CD4-positive, alpha-beta memory T cell (primary cell): Measurements from ENCODE around the gene IQGAP2. TPM values are rescaled to one million over a fixed set of nuclear protein-coding genes. Genes with fewer than 3 reads are reported as not detected.

Source experiments
- CTCF ChIA-PET: fragments of 350-600 bp; sonication (Branson Sonifier 250); formaldehyde crosslinking; loops from one replicate; lab custom pipeline; 2021; ENCODE audit warnings: inconsistent platforms; ENCODE audit not compliant: partially characterized antibody; lab: Charles Lee
- POLR2A ChIA-PET: fragments of 350-600 bp; sonication (Branson Sonifier 250); formaldehyde crosslinking; loops from one replicate; lab custom pipeline; 2021; ENCODE audit not compliant: partially characterized antibody; lab: Charles Lee
- DNase-seq, 5 donors: peaks; one replicate each; pipeline versions ENCODE4 v3.0.0 to v3.0.0-alpha.2; 2020 to 2022; ENCODE audit warnings: mixed read lengths in 1 of 5
- H3K27ac ChIP-seq: one replicate; pipeline ENCODE4 v1.7.0; 2013; ENCODE audit warnings: low read depth, low read length
- H3K27me3 ChIP-seq: 2 replicates; pipeline ENCODE4 v1.7.0; 2013; ENCODE audit warnings: mild to moderate bottlenecking, low read length, moderate library complexity; ENCODE audit not compliant: insufficient read depth
- H3K36me3 ChIP-seq: 2 replicates; pipeline ENCODE4 v1.7.0; 2013; ENCODE audit warnings: mild to moderate bottlenecking, low read length, moderate library complexity; ENCODE audit not compliant: insufficient read depth
- H3K4me1 ChIP-seq: 2 replicates; pipeline ENCODE4 v1.7.0; 2013; ENCODE audit warnings: mild to moderate bottlenecking, low read length, moderate library complexity; ENCODE audit not compliant: insufficient read depth
- H3K4me3 ChIP-seq, 2 donors: one replicate each; pipeline ENCODE4 v1.7.0; 2013; ENCODE audit warnings: low read length in 2 of 2, mild to moderate bottlenecking in 1 of 2
- H3K9me3 ChIP-seq, 2 donors: one replicate each; pipeline ENCODE4 v1.7.0; 2013; ENCODE audit warnings: low read length in 2 of 2, control low read depth in 1 of 2; ENCODE audit not compliant: control insufficient read depth in 1 of 2
- H3K27ac Mint-ChIP-seq, 7 donors: one replicate each; pipeline ENCODE4 v1.8.0; 2020 to 2021; ENCODE audit warnings: mixed read lengths in 7 of 7, mild to moderate bottlenecking in 6 of 7, inconsistent platforms in 3 of 7, moderate library complexity in 3 of 7
- H3K27me3 Mint-ChIP-seq, 2 donors: one replicate each; pipeline ENCODE4 v1.8.0; 2020 to 2021; ENCODE audit warnings: mixed read lengths in 2 of 2
- H3K36me3 Mint-ChIP-seq, 2 donors: one replicate each; pipeline ENCODE4 v1.8.0; 2020 to 2021; ENCODE audit warnings: mixed read lengths in 2 of 2, inconsistent platforms in 1 of 2, mild to moderate bottlenecking in 1 of 2
- H3K4me1 Mint-ChIP-seq, 4 donors: one replicate each; pipeline ENCODE4 v1.8.0; 2020 to 2021; ENCODE audit warnings: mixed read lengths in 4 of 4, mild to moderate bottlenecking in 1 of 4
- H3K4me3 Mint-ChIP-seq, 8 donors: one replicate each; pipeline ENCODE4 v1.8.0; 2020 to 2021; ENCODE audit warnings: mixed read lengths in 8 of 8, mild to moderate bottlenecking in 7 of 8, moderate library complexity in 6 of 8, inconsistent platforms in 3 of 8
- H3K9me3 Mint-ChIP-seq, 8 donors: one replicate each; pipeline ENCODE4 v1.8.0; 2020 to 2021; ENCODE audit warnings: mixed read lengths in 8 of 8, mild to moderate bottlenecking in 5 of 8, inconsistent platforms in 3 of 8, moderate library complexity in 1 of 8
- intact Hi-C: fragments of 100-400 bp; cut with micrococcal nuclease; formaldehyde crosslinking; loops from one replicate; pipeline ENCODE4 v1.15.1; 2023
- polyA plus RNA-seq, 2 donors: library from polyadenylated mRNA; unstranded; fragments of 300-500 nt; fragmentation: Illumina TruSeq; gene quantifications; one replicate each; pipeline ENCODE4 v1.2.3, GENCODE V29; 2021
- total RNA-seq, 2 experiments: library from RNA; stranded (reverse); gene quantifications; one replicate each; pipeline ENCODE4 v1.2.3, GENCODE V29; 2021

Gene IQGAP2
- total and polyA plus RNA-seq, 4 experiments from 2014 or later = 24.7 to 126 (median 98.5) TPM

- no peak overlapping the region for H3K4me3 ChIP-seq
- H3K27me3 ChIP-seq = no peaks in the 10 kb centered on the region
- CTCF ChIA-PET = interaction anchor here (1.3 kb wide), 1 partner anchor 63 kb away, joined by 3 read pairs; no protein-coding TSS in a partner anchor
- H3K36me3 ChIP-seq = no peaks in the 10 kb centered on the region
- Mint-ChIP-seq H3K9me3 (no peaks in the 10 kb centered on the region), H3K27ac (peak overlapping the region in 6 of 7 donors; percentile 3 to 89 (median 16)), H3K4me1 (peaks cover 50 to 85% (median 67%) of the 10 kb centered on the region in 4 donors), H3K4me3 (peak overlapping the region in 2 of 8 donors; percentile 1 to 8), H3K36me3 (peaks cover 2 to 16% of the 10 kb centered on the region in 2 donors), H3K27me3 (no peaks in the 10 kb centered on the region)
- DNase-seq = no peak
- intact Hi-C loops = loop anchor here (5.0 kb wide), 1 partner anchor 42 kb away; no protein-coding TSS in a partner anchor
- H3K27ac ChIP-seq = no peak overlapping the region
- H3K9me3 ChIP-seq = no peaks in the 10 kb centered on the region
- peaks cover 64% of the 10 kb centered on the region for H3K4me1 ChIP-seq
- POLR2A ChIA-PET = no interaction called here
Observed at GRCh38 chr5:76479973-76480667, 77.0 kb downstream of the IQGAP2 start.

- intact Hi-C loops = loop anchor here (5.0 kb wide), 1 partner anchor 39 kb away; no protein-coding TSS in a partner anchor
Observed at GRCh38 chr5:76482984-76483383, 79.9 kb downstream of the IQGAP2 start.

GRCh38 chr5:76483433-76483832 lies 80.3 kb downstream of the IQGAP2 start:
- Histone ChIP-seq H3K36me3 (no peaks in the 10 kb centered on the region), H3K27me3 (no peaks in the 10 kb centered on the region), H3K27ac (no peak overlapping the region), H3K9me3 (no peaks in the 10 kb centered on the region), H3K4me3 (no peak overlapping the region), H3K4me1 (peaks cover 37% of the 10 kb centered on the region)
- Mint-ChIP-seq H3K36me3 (peaks cover 1 to 11% of the 10 kb centered on the region in 2 donors), H3K27me3 (no peaks in the 10 kb centered on the region), H3K4me1 (peaks cover 37 to 79% (median 61%) of the 10 kb centered on the region in 4 donors), H3K27ac (peak overlapping the region in 1 of 7 donors; percentile 37), H3K9me3 (no peaks in the 10 kb centered on the region), H3K4me3 (peak overlapping the region in 1 of 8 donors; percentile 9)
- ChIA-PET POLR2A (interaction anchor here (0.8 kb wide), 1 partner anchor 10 kb away, joined by 3 read pairs; no protein-coding TSS in a partner anchor), CTCF (no interaction called here)
- intact Hi-C loops = loop anchor here (5.0 kb wide), 1 partner anchor 39 kb away; no protein-coding TSS in a partner anchor
- no peak for DNase-seq

More at GRCh38 chr5:76482984-76483383, 79.9 kb downstream of the IQGAP2 start:
- Mint-ChIP-seq H3K9me3 (no peaks in the 10 kb centered on the region), H3K4me1 (peaks cover 36 to 78% (median 60%) of the 10 kb centered on the region in 4 donors), H3K36me3 (peaks cover 0 to 11% of the 10 kb centered on the region in 2 donors), H3K4me3 (no peak overlapping the region), H3K27me3 (no peaks in the 10 kb centered on the region), H3K27ac (peak overlapping the region in 1 of 7 donors; percentile 67)
- DNase-seq = no peak
- CTCF ChIA-PET = no interaction called here
- no peaks in the 10 kb centered on the region for H3K9me3 ChIP-seq
- peaks cover 39% of the 10 kb centered on the region for H3K4me1 ChIP-seq
- no peaks in the 10 kb centered on the region for H3K36me3 ChIP-seq
- no peak overlapping the region for H3K4me3 ChIP-seq
- no peaks in the 10 kb centered on the region for H3K27me3 ChIP-seq
- POLR2A ChIA-PET = no interaction called here
- no peak overlapping the region for H3K27ac ChIP-seq

GRCh38 chr5:76483881-76484280 lies 80.8 kb downstream of the IQGAP2 start:
- DNase-seq = no peak
- no peaks in the 10 kb centered on the region for H3K36me3 ChIP-seq
- H3K4me3 Mint-ChIP-seq = no peak overlapping the region
- peaks cover 3 to 11% of the 10 kb centered on the region in 2 donors for H3K36me3 Mint-ChIP-seq
- CTCF ChIA-PET = no interaction called here
- no peaks in the 10 kb centered on the region for H3K9me3 Mint-ChIP-seq
- H3K4me1 Mint-ChIP-seq = peaks cover 35 to 79% (median 61%) of the 10 kb centered on the region in 4 donors
- POLR2A ChIA-PET = interaction anchor here (0.8 kb wide), 1 partner anchor 10 kb away, joined by 3 read pairs; no protein-coding TSS in a partner anchor
- no peaks in the 10 kb centered on the region for H3K27me3 Mint-ChIP-seq
- H3K9me3 ChIP-seq = no peaks in the 10 kb centered on the region
- intact Hi-C loops = loop anchor here (5.0 kb wide), 1 partner anchor 38 kb away; no protein-coding TSS in a partner anchor
- no peak overlapping the region for H3K4me3 ChIP-seq
- H3K4me1 ChIP-seq = peaks cover 32% of the 10 kb centered on the region
- no peak overlapping the region for H3K27ac ChIP-seq
- no peaks in the 10 kb centered on the region for H3K27me3 ChIP-seq
- peak overlapping the region in 2 of 7 donors; percentile 37 to 42 for H3K27ac Mint-ChIP-seq

- H3K27ac Mint-ChIP-seq = peak overlapping the region in 4 of 7 donors; percentile 10 to 78 (median 58)
- no peak for DNase-seq
Observed at GRCh38 chr5:76485511-76485910, 82.4 kb downstream of the IQGAP2 start.

GRCh38 chr5:76487386-76487785 lies 84.3 kb downstream of the IQGAP2 start:
- Mint-ChIP-seq H3K27me3 (no peaks in the 10 kb centered on the region), H3K4me3 (no peak overlapping the region), H3K9me3 (no peaks in the 10 kb centered on the region), H3K4me1 (peaks cover 47 to 77% (median 62%) of the 10 kb centered on the region in 4 donors), H3K36me3 (peaks cover 7 to 14% of the 10 kb centered on the region in 2 donors), H3K27ac (no peak overlapping the region)
- Histone ChIP-seq H3K4me1 (peaks cover 18% of the 10 kb centered on the region), H3K27me3 (no peaks in the 10 kb centered on the region), H3K9me3 (no peaks in the 10 kb centered on the region), H3K4me3 (no peak overlapping the region), H3K36me3 (no peaks in the 10 kb centered on the region), H3K27ac (no peak overlapping the region)
- ChIA-PET CTCF (interaction anchor here (0.7 to 1.3 kb wide), 3 partner anchors 12 to 146 kb away, joined by 3 read pairs; no protein-coding TSS in a partner anchor), POLR2A (no interaction called here)
- intact Hi-C loops = no loop called here
- DNase-seq = no peak

More at GRCh38 chr5:76485511-76485910, 82.4 kb downstream of the IQGAP2 start:
- Histone ChIP-seq H3K9me3 (no peaks in the 10 kb centered on the region), H3K4me1 (peaks cover 23% of the 10 kb centered on the region), H3K27ac (no peak overlapping the region), H3K4me3 (no peak overlapping the region), H3K36me3 (no peaks in the 10 kb centered on the region), H3K27me3 (no peaks in the 10 kb centered on the region)
- peaks cover 37 to 78% (median 58%) of the 10 kb centered on the region in 4 donors for H3K4me1 Mint-ChIP-seq
- H3K36me3 Mint-ChIP-seq = peaks cover 5 to 18% of the 10 kb centered on the region in 2 donors
- no peak overlapping the region for H3K4me3 Mint-ChIP-seq
- H3K9me3 Mint-ChIP-seq = no peaks in the 10 kb centered on the region
- no peaks in the 10 kb centered on the region for H3K27me3 Mint-ChIP-seq
- POLR2A ChIA-PET = interaction anchor here (0.9 to 2.0 kb wide), 3 partner anchors 12 to 82 kb away, joined by 3 to 8 read pairs (median 3); no protein-coding TSS in a partner anchor
- intact Hi-C loops = no loop called here
- CTCF ChIA-PET = interaction anchor here (0.6 kb wide), 1 partner anchor 82 kb away, joined by 3 read pairs; no protein-coding TSS in a partner anchor

GRCh38 chr5:76487821-76488220 lies 84.7 kb downstream of the IQGAP2 start:
- ChIA-PET POLR2A (interaction anchor here (1.1 kb wide), 1 partner anchor 32 kb away, joined by 5 read pairs; no protein-coding TSS in a partner anchor), CTCF (interaction anchor here (1.3 kb wide), 1 partner anchor 16 kb away, joined by 3 read pairs; no protein-coding TSS in a partner anchor)
- no peak overlapping the region for H3K27ac Mint-ChIP-seq
- H3K27ac ChIP-seq = no peak overlapping the region
- H3K4me3 ChIP-seq = no peak overlapping the region
- no peaks in the 10 kb centered on the region for H3K9me3 Mint-ChIP-seq
- H3K4me1 Mint-ChIP-seq = peaks cover 48 to 78% (median 62%) of the 10 kb centered on the region in 4 donors
- intact Hi-C loops = no loop called here
- H3K27me3 ChIP-seq = no peaks in the 10 kb centered on the region
- DNase-seq = no peak
- peaks cover 7 to 14% of the 10 kb centered on the region in 2 donors for H3K36me3 Mint-ChIP-seq
- no peak overlapping the region for H3K4me3 Mint-ChIP-seq
- H3K9me3 ChIP-seq = no peaks in the 10 kb centered on the region
- H3K27me3 Mint-ChIP-seq = no peaks in the 10 kb centered on the region
- H3K4me1 ChIP-seq = peaks cover 18% of the 10 kb centered on the region
- no peaks in the 10 kb centered on the region for H3K36me3 ChIP-seq
